Measurements from ENCODE around the gene DLD.

The DLD gene

DNA sequence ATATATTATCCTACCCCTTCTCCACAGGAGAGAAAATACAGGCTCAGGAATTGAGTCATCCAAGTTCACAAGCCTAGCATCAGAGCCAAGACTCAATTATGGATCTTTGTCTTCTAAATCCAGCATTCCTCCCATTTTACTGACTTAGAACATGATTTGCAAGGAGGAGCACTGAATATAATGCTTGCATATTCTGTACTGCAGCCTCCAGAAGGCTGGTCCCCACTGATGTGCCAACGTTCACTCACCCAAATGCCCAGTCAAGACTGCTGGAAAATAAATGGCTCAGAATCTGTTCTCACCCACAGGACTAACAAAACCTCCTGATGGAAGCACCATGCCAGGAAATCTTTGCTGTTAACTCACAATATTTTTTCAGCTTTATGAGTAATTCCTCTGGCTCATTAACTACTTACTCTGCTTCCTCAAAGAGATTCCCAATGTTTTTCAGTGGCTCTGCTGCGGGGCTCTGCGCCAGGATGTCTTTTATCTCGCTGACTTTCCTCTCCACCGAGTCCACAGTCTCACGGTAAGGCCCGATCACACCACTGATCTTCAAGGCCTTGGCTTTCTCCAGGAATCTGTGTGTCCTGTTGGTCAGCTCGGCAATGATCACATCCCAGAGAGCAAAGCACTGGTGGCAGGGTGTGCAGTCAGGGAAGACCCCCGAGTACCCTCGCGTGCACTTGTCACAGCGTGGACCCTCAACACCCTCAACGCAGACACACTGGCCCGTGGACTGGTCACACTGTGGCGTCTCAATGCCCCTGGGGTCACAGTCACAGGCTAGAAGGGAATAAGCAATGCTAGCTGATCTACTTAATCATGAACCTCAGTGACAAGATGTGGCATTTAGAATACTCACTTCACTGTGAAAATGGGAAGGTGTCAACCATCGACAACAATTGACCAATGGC, 48.8 kb downstream of the DLD start:
- no peak for DNase-seq (ENCODE audit: insufficient read length)
- FAIRE-seq = no peak
- TF ChIP-seq TAF1 (IDR thresholded peaks at IDR 0.05; ENCODE audit: borderline replicate concordance, low read depth, low read length) = no peak
- TF ChIP-seq POLR2AphosphoS5 (IDR thresholded peaks at IDR 0.05; ENCODE audit: low read depth, low read length) = no peak
- TF ChIP-seq POLR2A (IDR thresholded peaks at IDR 0.05; ENCODE audit: low read depth, low read length) = no peak

DNA sequence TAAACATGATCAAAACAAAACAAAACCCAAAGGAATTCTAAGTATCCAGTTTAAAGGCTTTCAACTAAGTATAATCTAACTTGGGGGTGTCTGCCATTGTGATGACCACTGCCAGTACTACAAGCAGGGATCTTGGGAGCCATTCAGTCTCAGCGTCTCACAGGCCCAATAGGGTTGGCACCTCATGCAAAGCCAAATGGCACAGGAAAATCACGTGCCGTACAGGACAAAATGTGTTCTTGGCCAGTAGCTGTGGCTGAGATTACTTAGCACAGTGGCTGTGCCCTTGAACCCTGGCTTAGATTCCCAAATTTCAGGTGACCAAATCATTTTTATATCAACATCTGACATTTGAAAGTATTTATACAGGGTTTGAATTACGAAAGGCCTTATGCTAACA, 50.0 kb downstream of the DLD start:
- no peak for FAIRE-seq

GRCh38 chr7:107943018-107943417, 52.0 kb downstream of the DLD start:
- TF ChIP-seq TAF1 (IDR thresholded peaks at IDR 0.05; ENCODE audit: borderline replicate concordance, low read depth, low read length) = no peak
- no peak for TF ChIP-seq POLR2AphosphoS5 (IDR thresholded peaks at IDR 0.05; ENCODE audit: low read depth, low read length)
- no peak for TF ChIP-seq POLR2A (IDR thresholded peaks at IDR 0.05; ENCODE audit: low read depth, low read length)
- DNase-seq (ENCODE audit: insufficient read length) (no peak), FAIRE-seq (no peak)

More for the DNA sequence above, 50.0 kb downstream of the DLD start:
- no peak for DNase-seq (ENCODE audit: insufficient read length)
- TF ChIP-seq POLR2A (IDR thresholded peaks at IDR 0.05; ENCODE audit: low read depth, low read length) (no peak), TAF1 (IDR thresholded peaks at IDR 0.05; ENCODE audit: borderline replicate concordance, low read depth, low read length) (no peak), POLR2AphosphoS5 (IDR thresholded peaks at IDR 0.05; ENCODE audit: low read depth, low read length) (no peak)

- TF ChIP-seq TAF1 (IDR thresholded peaks at IDR 0.05; ENCODE audit: borderline replicate concordance, low read depth, low read length) (no peak), POLR2A (IDR thresholded peaks at IDR 0.05; ENCODE audit: low read depth, low read length) (no peak), POLR2AphosphoS5 (IDR thresholded peaks at IDR 0.05; ENCODE audit: low read depth, low read length) (no peak)
- no peak for FAIRE-seq
These were observed 53.6 kb downstream of the DLD start for GRCh38 chr7:107944411-107945169.

GRCh38 chr7:107945332-107945731, 54.3 kb downstream of the DLD start:
- DNase-seq (ENCODE audit: insufficient read length) (no peak), FAIRE-seq (no peak)
- TF ChIP-seq POLR2A (IDR thresholded peaks at IDR 0.05; ENCODE audit: low read depth, low read length) (no peak), TAF1 (IDR thresholded peaks at IDR 0.05; ENCODE audit: borderline replicate concordance, low read depth, low read length) (no peak), POLR2AphosphoS5 (IDR thresholded peaks at IDR 0.05; ENCODE audit: low read depth, low read length) (no peak)

More at GRCh38 chr7:107944411-107945169, 53.6 kb downstream of the DLD start:
- DNase-seq (ENCODE audit: insufficient read length) = no peak

DNA sequence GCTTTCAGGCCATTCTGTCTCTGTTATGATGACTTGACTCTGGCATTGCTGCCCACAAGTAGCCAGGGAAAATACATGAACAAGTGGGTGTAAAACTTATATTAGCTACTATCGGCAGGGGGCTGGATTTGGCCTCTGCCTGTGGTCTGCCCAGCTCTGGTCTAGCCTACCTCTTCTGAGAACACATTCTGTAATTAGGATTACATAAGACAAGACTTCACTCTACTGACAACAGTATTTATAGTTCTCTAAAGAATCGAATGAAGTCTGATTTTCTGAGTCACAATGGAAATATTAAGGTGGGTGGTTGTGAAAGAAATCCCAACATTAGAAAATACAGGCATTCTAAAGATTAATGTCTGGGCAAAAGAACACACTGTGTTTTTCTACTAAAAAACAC, 55.5 kb downstream of the DLD start:
- TF ChIP-seq POLR2AphosphoS5 (IDR thresholded peaks at IDR 0.05; ENCODE audit: low read depth, low read length) (no peak), POLR2A (IDR thresholded peaks at IDR 0.05; ENCODE audit: low read depth, low read length) (no peak), TAF1 (IDR thresholded peaks at IDR 0.05; ENCODE audit: borderline replicate concordance, low read depth, low read length) (no peak)
- FAIRE-seq = no peak
- no peak for DNase-seq (ENCODE audit: insufficient read length)

DNA sequence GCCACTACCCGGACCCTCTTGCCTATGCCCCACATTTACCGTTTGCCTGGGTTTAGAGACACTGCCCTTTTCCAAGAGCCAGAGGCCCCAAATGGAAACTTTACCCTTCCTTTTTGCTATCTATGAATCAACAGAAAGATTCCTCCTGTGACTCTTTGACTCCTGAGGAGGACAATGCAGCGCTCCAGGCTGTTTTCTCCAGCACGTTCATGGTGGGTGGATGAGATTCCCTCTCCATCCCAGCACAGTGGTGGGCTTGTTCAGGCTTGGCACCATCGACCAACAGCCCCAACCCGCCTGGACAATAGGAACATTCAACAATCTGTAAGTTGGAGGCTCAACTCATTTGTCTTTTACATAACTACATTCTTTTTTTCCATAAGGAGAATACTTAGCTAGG, 55.9 kb downstream of the DLD start:
- no peak for FAIRE-seq
- no peak for DNase-seq (ENCODE audit: insufficient read length)
- no peak for TF ChIP-seq POLR2A (IDR thresholded peaks at IDR 0.05; ENCODE audit: low read depth, low read length)
- TF ChIP-seq POLR2AphosphoS5 (IDR thresholded peaks at IDR 0.05; ENCODE audit: low read depth, low read length) = no peak
- no peak for TF ChIP-seq TAF1 (IDR thresholded peaks at IDR 0.05; ENCODE audit: borderline replicate concordance, low read depth, low read length)

GRCh38 chr7:107948645-107949442, 57.9 kb downstream of the DLD start:
- DNase-seq (ENCODE audit: insufficient read length) (no peak), FAIRE-seq (no peak)
- TF ChIP-seq POLR2AphosphoS5 (IDR thresholded peaks at IDR 0.05; ENCODE audit: low read depth, low read length) (no peak), POLR2A (IDR thresholded peaks at IDR 0.05; ENCODE audit: low read depth, low read length) (no peak), TAF1 (IDR thresholded peaks at IDR 0.05; ENCODE audit: borderline replicate concordance, low read depth, low read length) (no peak)

DNA sequence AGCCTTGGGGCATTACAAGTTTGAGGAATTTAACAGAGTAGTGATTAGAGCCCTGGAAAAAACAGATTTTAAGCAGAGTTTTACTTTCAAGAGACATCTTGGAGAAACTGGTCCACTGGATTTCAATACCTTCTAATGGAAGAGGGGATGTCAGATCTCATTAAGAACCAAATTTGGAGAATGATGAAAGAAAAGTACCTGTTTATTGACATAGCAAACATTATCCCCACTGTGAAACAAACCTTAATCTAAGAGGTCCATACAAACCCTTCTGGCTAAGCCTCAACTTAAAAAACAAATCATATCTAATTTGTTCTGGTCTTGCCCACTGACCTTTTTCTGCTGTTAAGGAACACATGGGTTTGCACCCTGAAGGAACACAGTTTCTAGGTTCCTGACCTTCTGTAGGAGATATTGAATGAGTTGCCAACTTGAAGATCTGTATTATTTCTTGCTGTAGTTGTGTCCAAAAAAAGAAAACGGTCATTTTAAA, 58.5 kb downstream of the DLD start:
- DNase-seq (ENCODE audit: insufficient read length) (no peak), FAIRE-seq (no peak)
- TF ChIP-seq POLR2AphosphoS5 (IDR thresholded peaks at IDR 0.05; ENCODE audit: low read depth, low read length) = no peak

DNA sequence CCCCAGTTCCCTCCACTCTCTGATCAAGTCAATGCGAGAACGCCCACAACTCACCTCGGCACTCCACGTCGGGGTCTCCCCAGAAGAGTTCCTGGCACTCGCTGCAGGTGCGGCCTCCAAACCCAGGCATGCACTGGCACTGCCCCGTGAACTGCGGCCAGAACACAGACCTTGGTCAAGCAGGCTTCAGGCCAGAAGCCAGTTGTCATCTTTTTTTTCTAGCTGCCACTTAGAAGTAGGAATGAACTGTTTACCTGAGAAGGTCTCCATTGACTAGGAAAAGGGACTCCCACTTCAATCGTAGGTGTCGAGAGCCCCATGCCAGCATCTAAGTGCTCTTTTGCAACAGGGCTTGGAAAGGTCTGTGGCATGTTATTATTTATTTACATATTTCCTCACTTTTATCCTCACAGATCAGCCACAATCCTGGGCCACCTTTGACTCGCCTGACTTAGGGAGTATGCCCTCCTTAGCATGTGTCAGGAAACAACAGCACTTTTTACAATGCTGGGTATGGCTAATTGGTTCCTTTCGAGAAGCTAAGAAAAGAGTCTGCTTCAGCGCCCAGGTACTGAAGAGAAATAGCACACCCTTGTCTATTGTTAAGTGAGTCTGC, 60.3 kb downstream of the DLD start:
- no peak for FAIRE-seq

More for the DNA sequence above, 60.3 kb downstream of the DLD start:
- TF ChIP-seq TAF1 (IDR thresholded peaks at IDR 0.05; ENCODE audit: borderline replicate concordance, low read depth, low read length) (no peak), POLR2AphosphoS5 (IDR thresholded peaks at IDR 0.05; ENCODE audit: low read depth, low read length) (no peak), POLR2A (IDR thresholded peaks at IDR 0.05; ENCODE audit: low read depth, low read length) (no peak)
- DNase-seq (ENCODE audit: insufficient read length) = no peak

All from GM12892 (cell line).